Natural killer cell treated with Interleukin-12 subunit alpha and Interleukin-12 subunit beta and Interleukin-15 and Interleukin-18, amount 100 ng/mL, for 72 hours (primary cell): Measurements from ENCODE around the gene CELA3B. TPM values are rescaled to one million over a fixed set of nuclear protein-coding genes. Genes with fewer than 3 reads are reported as not detected.
"Not testable (repeated sequence)": the region's sequence is repeated elsewhere in the genome, so short reads cannot be mapped to it uniquely, and the experiment has no call there.

Experiments used
- ATAC-seq, 2 donors: fragments of 150-1000 bp; cut with Tn5 transposase in 1 of 2; sonication (Bioruptor Pico), chemical (Tn5 transposase) in 1 of 2; 2 replicates each; pipeline ENCODE4 v1.10.0; 2021
- DNase-seq: peaks from one replicate; pipeline ENCODE4 v3.0.0; 2022; ENCODE audit warnings: low spot score
- H3K27ac Mint-ChIP-seq, 2 donors: 1 replicate in 1 of 2; 2 replicates in 1 of 2; pipeline ENCODE4 v1.8.0; 2022; ENCODE audit warnings: mixed read lengths in 2 of 2, mild to moderate bottlenecking in 1 of 2, moderate library complexity in 1 of 2
- H3K27me3 Mint-ChIP-seq, 2 donors: 1 replicate in 1 of 2; 2 replicates in 1 of 2; pipeline ENCODE4 v1.8.0; 2022; ENCODE audit warnings: mixed read lengths in 2 of 2
- H3K36me3 Mint-ChIP-seq: one replicate; pipeline ENCODE4 v1.8.0; 2022; ENCODE audit warnings: mixed read lengths
- H3K4me1 Mint-ChIP-seq, 2 donors: 1 replicate in 1 of 2; 2 replicates in 1 of 2; pipeline ENCODE4 v1.8.0; 2022; ENCODE audit warnings: low read depth in 2 of 2, mixed read lengths in 2 of 2, mild to moderate bottlenecking in 1 of 2
- H3K4me3 Mint-ChIP-seq: one replicate; pipeline ENCODE4 v1.8.0; 2022; ENCODE audit warnings: mixed read lengths
- H3K9me3 Mint-ChIP-seq: 2 replicates; pipeline ENCODE4 v1.8.0; 2022; ENCODE audit warnings: mixed read lengths
- total RNA-seq, 2 donors: library from RNA; stranded (reverse); gene quantifications; one replicate each; pipeline ENCODE4 v1.2.3, GENCODE V29; 2022

Gene CELA3B
- total RNA-seq, 2 donors from 2014 or later = not detected

DNA sequence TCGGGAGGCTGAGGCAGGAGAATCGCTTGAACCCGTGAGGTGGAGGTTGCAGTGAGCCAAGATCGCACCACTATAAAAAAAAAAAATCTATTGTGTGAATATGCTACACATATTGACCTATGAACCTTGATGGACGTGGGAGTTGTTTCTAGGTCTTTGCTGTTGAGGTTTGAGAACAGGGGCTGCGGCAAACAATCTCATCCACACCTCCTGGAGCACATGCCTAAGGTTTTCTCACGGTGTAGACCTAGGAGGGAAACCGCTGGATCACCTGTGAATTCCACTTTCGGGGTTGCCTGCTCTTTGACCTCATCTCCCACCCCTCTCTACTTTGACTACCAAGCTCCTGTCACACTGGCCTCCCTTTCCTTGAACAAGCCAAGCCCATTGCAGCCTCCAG is 1.5 kb upstream of the CELA3B start:
- H3K36me3 Mint-ChIP-seq, DNase-seq, ATAC-seq, H3K4me1 Mint-ChIP-seq, H3K4me3 Mint-ChIP-seq, H3K9me3 Mint-ChIP-seq, H3K27me3 Mint-ChIP-seq: not testable (repeated sequence)
- H3K27ac Mint-ChIP-seq = peak overlapping the region in 1 of 2 donors; percentile 20

GRCh38 chr1:21978209-21978608 is 1.4 kb downstream of the CELA3B start:
- H3K36me3 Mint-ChIP-seq, H3K4me1 Mint-ChIP-seq, H3K27ac Mint-ChIP-seq, DNase-seq, ATAC-seq, H3K4me3 Mint-ChIP-seq, H3K27me3 Mint-ChIP-seq, H3K9me3 Mint-ChIP-seq: not testable (repeated sequence)

GRCh38 chr1:21980515-21981220 is 3.8 kb downstream of the CELA3B start:
- not testable (repeated sequence) for DNase-seq, H3K9me3 Mint-ChIP-seq, ATAC-seq, H3K27me3 Mint-ChIP-seq, H3K27ac Mint-ChIP-seq, H3K4me1 Mint-ChIP-seq, H3K36me3 Mint-ChIP-seq, H3K4me3 Mint-ChIP-seq

- H3K9me3 Mint-ChIP-seq, ATAC-seq, H3K4me1 Mint-ChIP-seq, H3K4me3 Mint-ChIP-seq, DNase-seq, H3K27ac Mint-ChIP-seq, H3K27me3 Mint-ChIP-seq, H3K36me3 Mint-ChIP-seq: not testable (repeated sequence)
Observed at GRCh38 chr1:21981253-21981652, 4.4 kb downstream of the CELA3B start.

DNA sequence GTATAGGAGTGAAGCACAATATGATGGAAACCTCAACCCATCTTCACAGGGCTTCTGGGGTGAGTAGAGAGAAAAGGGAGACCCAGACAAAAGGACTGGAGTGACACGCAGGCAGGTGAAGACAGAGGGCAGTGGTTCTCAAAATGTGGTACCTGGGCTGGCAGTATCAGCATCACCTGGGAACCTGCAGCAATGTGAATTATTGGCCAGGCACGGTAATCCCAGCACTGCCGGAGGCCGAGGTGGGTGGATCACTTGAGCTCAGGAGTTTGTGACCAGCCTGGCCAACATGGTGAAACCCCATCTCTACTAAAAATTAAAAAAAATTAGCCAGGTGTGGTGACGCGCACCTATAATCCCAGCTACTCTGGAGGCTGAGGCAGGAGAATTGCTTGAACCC is 5.3 kb downstream of the CELA3B start:
- not testable (repeated sequence) for H3K27me3 Mint-ChIP-seq, H3K36me3 Mint-ChIP-seq, DNase-seq, H3K4me1 Mint-ChIP-seq, H3K9me3 Mint-ChIP-seq, H3K27ac Mint-ChIP-seq, ATAC-seq, H3K4me3 Mint-ChIP-seq

DNA sequence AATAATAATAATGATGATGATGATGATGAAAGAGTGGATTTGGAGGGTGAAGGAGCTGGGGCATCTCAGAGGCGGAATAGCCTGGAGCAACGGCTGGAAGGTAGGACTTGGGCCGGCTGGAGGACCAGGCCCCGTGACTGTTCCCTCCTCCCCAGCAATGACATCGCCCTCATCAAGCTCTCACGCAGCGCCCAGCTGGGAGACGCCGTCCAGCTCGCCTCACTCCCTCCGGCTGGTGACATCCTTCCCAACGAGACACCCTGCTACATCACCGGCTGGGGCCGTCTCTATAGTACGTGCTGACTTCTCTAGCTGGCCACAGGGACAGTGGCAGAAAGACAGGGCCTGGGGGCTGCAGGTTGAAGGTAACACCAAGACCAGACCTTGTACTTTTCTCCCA is 6.7 kb downstream of the CELA3B start:
- not testable (repeated sequence) for H3K4me3 Mint-ChIP-seq, H3K27ac Mint-ChIP-seq, H3K9me3 Mint-ChIP-seq, ATAC-seq, H3K4me1 Mint-ChIP-seq, H3K27me3 Mint-ChIP-seq, DNase-seq, H3K36me3 Mint-ChIP-seq

DNA sequence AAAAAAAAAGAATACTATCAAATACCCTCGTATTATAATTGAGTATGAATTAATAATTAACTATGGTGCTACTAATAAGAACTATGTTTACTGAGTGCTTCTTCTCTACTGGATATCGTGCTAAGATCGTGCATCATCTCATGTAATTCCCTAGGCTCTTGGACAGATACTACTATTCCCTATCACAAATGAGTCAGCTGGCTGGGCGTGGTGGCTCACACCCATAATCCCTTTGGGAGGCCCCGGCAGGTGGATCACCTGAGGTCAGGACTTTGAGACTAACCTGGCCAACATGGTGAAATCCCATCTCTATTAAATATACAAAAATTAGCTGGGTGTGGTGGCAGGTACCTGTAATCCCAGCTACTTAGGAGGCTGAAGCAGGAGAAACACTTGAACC is 9.1 kb downstream of the CELA3B start:
- H3K36me3 Mint-ChIP-seq, H3K27me3 Mint-ChIP-seq, ATAC-seq, H3K27ac Mint-ChIP-seq, H3K9me3 Mint-ChIP-seq, DNase-seq, H3K4me3 Mint-ChIP-seq, H3K4me1 Mint-ChIP-seq: not testable (repeated sequence)

DNA sequence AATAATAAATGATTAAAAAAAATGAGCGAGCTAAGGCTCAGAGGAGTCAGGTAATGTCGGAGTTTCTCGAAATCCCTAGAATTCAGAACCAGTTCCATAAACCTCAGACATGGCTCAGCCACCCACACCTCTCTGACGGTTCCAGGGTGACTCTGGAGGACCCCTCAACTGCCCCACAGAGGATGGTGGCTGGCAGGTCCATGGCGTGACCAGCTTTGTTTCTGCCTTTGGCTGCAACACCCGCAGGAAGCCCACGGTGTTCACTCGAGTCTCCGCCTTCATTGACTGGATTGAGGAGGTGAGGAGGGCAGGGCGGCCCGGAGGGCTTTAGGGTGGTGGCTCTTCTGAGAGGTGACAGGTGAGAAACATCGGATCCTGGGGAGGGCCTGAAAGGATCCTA is 9.6 kb downstream of the CELA3B start:
- not testable (repeated sequence) for DNase-seq, H3K9me3 Mint-ChIP-seq, H3K4me1 Mint-ChIP-seq, H3K27me3 Mint-ChIP-seq, ATAC-seq, H3K27ac Mint-ChIP-seq, H3K36me3 Mint-ChIP-seq, H3K4me3 Mint-ChIP-seq

DNA sequence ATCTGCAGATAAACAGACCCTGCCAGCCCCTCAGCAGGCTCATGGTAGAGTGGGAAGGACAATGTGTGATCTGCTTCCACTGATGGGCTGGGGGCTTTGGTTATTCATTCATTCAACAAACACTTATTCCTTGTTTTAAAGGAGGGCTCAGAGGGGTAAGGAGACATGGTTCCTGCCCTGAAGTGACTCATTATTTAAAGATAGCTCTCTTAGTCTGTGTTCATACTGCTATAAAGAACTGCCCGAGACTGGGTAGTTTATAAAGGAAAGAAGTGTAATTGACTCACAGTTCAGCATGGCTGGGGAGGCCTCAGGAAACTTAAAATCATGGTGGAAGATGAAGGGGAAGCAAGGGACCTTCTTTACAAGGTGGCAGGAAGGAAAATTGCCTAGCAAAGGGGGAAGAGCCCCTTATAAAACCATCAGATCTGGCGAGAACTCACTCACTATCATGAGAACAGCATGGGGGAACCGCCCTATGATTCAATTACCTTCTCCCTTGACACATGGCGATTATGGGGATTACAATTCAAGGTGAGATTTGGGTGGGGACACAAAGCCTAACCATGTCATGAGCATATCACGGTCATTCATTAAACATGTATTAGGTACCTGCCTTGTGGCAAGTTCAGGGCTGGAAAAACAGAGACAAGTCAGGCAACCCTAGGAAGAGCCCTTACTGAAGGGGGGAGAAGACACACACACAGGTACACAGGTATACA is 13.0 kb downstream of the CELA3B start:
- H3K27me3 Mint-ChIP-seq, ATAC-seq, H3K4me3 Mint-ChIP-seq, H3K36me3 Mint-ChIP-seq, H3K27ac Mint-ChIP-seq, DNase-seq, H3K4me1 Mint-ChIP-seq, H3K9me3 Mint-ChIP-seq: not testable (repeated sequence)

GRCh38 chr1:21992186-21992585 is 15.4 kb downstream of the CELA3B start:
- DNase-seq, H3K36me3 Mint-ChIP-seq, H3K27me3 Mint-ChIP-seq, H3K27ac Mint-ChIP-seq, H3K9me3 Mint-ChIP-seq, H3K4me1 Mint-ChIP-seq, H3K4me3 Mint-ChIP-seq: not testable (repeated sequence)
- ATAC-seq = peak; percentile 32 to 49

GRCh38 chr1:21994716-21995115 is 17.9 kb downstream of the CELA3B start:
- DNase-seq, H3K4me1 Mint-ChIP-seq, H3K27me3 Mint-ChIP-seq, ATAC-seq, H3K4me3 Mint-ChIP-seq, H3K27ac Mint-ChIP-seq, H3K36me3 Mint-ChIP-seq, H3K9me3 Mint-ChIP-seq: not testable (repeated sequence)

- H3K27me3 Mint-ChIP-seq, H3K9me3 Mint-ChIP-seq, H3K4me1 Mint-ChIP-seq, ATAC-seq, H3K36me3 Mint-ChIP-seq, DNase-seq, H3K4me3 Mint-ChIP-seq: not testable (repeated sequence)
- H3K27ac Mint-ChIP-seq = peak overlapping the region in 1 of 2 donors; percentile 52
Observed at GRCh38 chr1:21996663-21996970, 19.8 kb downstream of the CELA3B start.

GRCh38 chr1:21997891-21998623 is 21.2 kb downstream of the CELA3B start:
- not testable (repeated sequence) for H3K27me3 Mint-ChIP-seq, H3K36me3 Mint-ChIP-seq, H3K4me1 Mint-ChIP-seq, H3K9me3 Mint-ChIP-seq, ATAC-seq, H3K4me3 Mint-ChIP-seq, H3K27ac Mint-ChIP-seq, DNase-seq

- H3K27me3 Mint-ChIP-seq, H3K9me3 Mint-ChIP-seq, H3K36me3 Mint-ChIP-seq, DNase-seq, H3K4me1 Mint-ChIP-seq, H3K4me3 Mint-ChIP-seq, ATAC-seq, H3K27ac Mint-ChIP-seq: not testable (repeated sequence)
Observed at GRCh38 chr1:21998624-21999294, 21.9 kb downstream of the CELA3B start.
